Parathyroid adenoma (tissue), 2 donors: ENCODE results near the gene TMEM185B.

Experiments used
- H2AFZ ChIP-seq: fragments of 300-600 bp; sonication (generic); one replicate; pipeline ENCODE4 v1.7.0; 2017; ENCODE audit warnings: antibody characterized with exemption, mild to moderate bottlenecking
- H3K27ac ChIP-seq: fragments of 300-600 bp; sonication (generic); one replicate; pipeline ENCODE4 v1.7.0; 2017
- H3K27me3 ChIP-seq: fragments of 300-600 bp; sonication (generic); one replicate; pipeline ENCODE4 v1.7.0; 2017; ENCODE audit warnings: low read length; ENCODE audit not compliant: control insufficient read depth, insufficient read depth
- H3K36me3 ChIP-seq: fragments of 300-600 bp; sonication (generic); one replicate; pipeline ENCODE4 v1.7.0; 2017; ENCODE audit warnings: low read length; ENCODE audit not compliant: control insufficient read depth, insufficient read depth
- H3K4me1 ChIP-seq: fragments of 300-600 bp; sonication (generic); one replicate; pipeline ENCODE4 v1.7.0; 2017; ENCODE audit warnings: control low read depth
- H3K4me2 ChIP-seq: fragments of 300-600 bp; sonication (generic); one replicate; pipeline ENCODE4 v1.7.0; 2017; ENCODE audit warnings: low read length
- H3K4me3 ChIP-seq: fragments of 300-600 bp; sonication (generic); one replicate; pipeline ENCODE4 v1.7.0; 2017; ENCODE audit warnings: low read depth, low read length
- H3K79me2 ChIP-seq: fragments of 300-600 bp; sonication (generic); one replicate; pipeline ENCODE4 v1.7.0; 2017; ENCODE audit warnings: control low read depth
- H3K9ac ChIP-seq: fragments of 300-600 bp; sonication (generic); one replicate; pipeline ENCODE4 v1.7.0; 2017; ENCODE audit warnings: mild to moderate bottlenecking
- H3K9me3 ChIP-seq: fragments of 300-600 bp; sonication (generic); one replicate; pipeline ENCODE4 v1.7.0; 2017; ENCODE audit warnings: low read length; ENCODE audit not compliant: control insufficient read depth
- TF ChIP-seq, protein P1 (sequence below): fragments of 300-600 bp; sonication (generic); IDR thresholded peaks from one replicate; pipeline ENCODE4 v1.7.0; 2017; ENCODE audit warnings: antibody characterized with exemption, mild to moderate bottlenecking
- donor health status: primary hyperparathyroidism.

Gene TMEM185B

DNA sequence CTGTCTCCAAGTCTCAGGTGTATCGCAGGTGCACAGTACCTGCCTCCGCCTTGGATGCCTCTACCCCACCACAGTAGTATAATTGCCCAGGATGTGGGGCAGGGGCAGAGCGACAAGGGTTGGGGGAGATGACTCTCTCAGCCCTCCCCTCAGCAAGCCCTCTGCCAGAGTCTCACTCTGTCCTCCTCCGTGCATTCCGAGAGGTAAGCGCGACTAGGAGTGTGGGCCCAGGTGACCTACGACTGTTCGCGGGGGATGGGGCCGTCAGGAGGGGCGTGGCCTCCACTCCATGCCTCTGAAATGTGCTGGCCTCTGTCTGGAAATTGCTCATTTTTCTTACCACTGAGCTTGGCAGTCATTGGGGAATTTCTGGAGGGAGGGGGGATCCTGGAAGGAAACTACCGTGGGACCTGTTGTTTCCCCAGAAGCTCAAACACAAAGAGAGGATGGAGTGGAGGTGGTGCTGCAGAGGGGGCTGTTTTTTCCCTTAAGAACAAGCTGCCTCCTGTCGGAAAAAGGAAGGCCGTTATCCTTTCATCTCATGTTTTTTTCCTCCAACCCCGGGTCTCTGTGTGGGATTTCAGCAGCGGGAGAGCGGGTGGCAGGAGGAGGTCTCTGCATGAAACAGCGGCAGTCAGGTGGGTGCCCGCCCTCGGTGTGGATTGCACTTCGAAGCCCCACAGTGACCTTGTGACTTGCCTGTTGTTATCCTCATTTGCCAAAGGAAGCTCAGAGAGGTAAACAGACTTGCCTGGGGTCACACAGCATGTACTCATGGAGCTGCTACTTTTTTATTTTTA, 16.5 kb upstream of the TMEM185B start:
- H3K27ac ChIP-seq: peak overlapping the region; percentile 11
- H3K79me2 ChIP-seq: peaks cover 2% of the 10 kb centered on the region

DNA sequence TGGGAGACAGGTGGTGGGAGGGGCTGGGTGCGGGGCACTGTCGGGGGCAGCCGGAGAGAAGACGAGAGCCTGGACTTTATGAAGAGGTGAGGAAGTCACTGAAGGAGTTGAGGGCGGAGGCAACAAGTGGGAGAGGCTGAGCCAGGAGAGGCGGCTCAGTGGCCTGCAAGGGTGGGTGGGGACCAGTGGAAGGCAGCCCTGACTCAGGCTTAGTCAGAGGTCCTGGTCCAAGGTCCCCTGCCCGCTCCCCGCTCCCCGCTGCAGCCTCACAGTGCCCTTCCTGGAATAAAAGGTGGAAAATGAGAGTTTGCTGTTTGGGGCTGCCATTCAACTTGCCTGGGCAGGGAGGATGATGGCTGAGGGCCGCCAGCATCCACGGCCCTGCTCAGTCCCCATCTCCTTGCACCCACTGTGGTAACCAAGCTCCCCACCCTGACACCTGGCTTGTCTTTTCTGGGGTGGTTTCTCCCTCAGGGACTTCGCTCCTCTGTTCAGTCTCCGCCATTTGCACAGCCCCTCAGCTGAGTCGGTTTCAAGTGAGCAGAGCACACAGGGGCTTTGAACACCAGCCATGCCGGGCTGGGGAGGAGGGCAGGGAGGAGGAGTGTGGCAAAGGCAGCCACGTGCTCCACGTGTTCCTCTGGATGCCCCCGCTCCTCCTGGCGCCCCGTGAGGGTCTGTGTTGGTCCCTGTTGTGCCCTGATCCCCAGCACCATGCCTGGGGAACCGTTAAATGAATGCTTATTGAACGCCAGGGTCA, 15.7 kb upstream of the TMEM185B start:
- Histone ChIP-seq H3K4me1 (peaks cover 20% of the 10 kb centered on the region), H3K79me2 (peaks cover 2% of the 10 kb centered on the region), H3K4me2 (no peak overlapping the region), H3K27me3 (no peaks in the 10 kb centered on the region), H2AFZ (no peak overlapping the region), H3K4me3 (no peak overlapping the region), H3K27ac (peak overlapping the region; percentile 11), H3K36me3 (no peaks in the 10 kb centered on the region), H3K9me3 (no peaks in the 10 kb centered on the region), H3K9ac (no peak overlapping the region)
- TF ChIP-seq, protein P1, sequence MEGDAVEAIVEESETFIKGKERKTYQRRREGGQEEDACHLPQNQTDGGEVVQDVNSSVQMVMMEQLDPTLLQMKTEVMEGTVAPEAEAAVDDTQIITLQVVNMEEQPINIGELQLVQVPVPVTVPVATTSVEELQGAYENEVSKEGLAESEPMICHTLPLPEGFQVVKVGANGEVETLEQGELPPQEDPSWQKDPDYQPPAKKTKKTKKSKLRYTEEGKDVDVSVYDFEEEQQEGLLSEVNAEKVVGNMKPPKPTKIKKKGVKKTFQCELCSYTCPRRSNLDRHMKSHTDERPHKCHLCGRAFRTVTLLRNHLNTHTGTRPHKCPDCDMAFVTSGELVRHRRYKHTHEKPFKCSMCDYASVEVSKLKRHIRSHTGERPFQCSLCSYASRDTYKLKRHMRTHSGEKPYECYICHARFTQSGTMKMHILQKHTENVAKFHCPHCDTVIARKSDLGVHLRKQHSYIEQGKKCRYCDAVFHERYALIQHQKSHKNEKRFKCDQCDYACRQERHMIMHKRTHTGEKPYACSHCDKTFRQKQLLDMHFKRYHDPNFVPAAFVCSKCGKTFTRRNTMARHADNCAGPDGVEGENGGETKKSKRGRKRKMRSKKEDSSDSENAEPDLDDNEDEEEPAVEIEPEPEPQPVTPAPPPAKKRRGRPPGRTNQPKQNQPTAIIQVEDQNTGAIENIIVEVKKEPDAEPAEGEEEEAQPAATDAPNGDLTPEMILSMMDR: no peak

More for the DNA sequence above, 16.5 kb upstream of the TMEM185B start:
- TF ChIP-seq, protein P1: no peak
- peak overlapping the region; percentile 17 for H3K4me2 ChIP-seq
- H3K9ac ChIP-seq: no peak overlapping the region
- H3K9me3 ChIP-seq: no peaks in the 10 kb centered on the region
- H3K36me3 ChIP-seq: no peaks in the 10 kb centered on the region
- H3K4me3 ChIP-seq: no peak overlapping the region
- peaks cover 23% of the 10 kb centered on the region for H3K4me1 ChIP-seq
- H3K27me3 ChIP-seq: no peaks in the 10 kb centered on the region
- H2AFZ ChIP-seq: peak overlapping the region; percentile 47

DNA sequence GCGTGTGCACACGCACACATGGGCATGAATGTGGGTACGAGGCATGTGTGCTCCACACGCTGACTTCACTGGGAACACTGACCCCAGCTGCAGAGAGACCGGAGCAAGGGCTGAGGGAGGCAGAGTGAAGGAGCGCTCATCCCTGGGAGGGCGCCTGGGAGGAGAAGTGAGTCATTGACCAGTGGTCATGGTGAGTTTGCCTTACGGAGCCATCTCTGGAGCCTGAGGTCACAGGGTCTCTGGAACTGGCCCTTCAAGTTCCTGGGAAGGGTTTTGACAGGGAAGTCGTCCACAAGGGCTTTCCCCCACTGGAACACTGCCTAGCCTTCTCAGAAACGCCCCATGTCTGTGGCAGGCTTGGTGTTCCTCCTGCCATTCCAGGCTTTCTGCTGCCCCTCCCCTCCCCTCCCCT, 14.3 kb upstream of the TMEM185B start:
- TF ChIP-seq, protein P1: no peak
- no peaks in the 10 kb centered on the region for H3K27me3 ChIP-seq
- no peaks in the 10 kb centered on the region for H3K36me3 ChIP-seq
- no peaks in the 10 kb centered on the region for H3K9me3 ChIP-seq
- H3K4me2 ChIP-seq: no peak overlapping the region
- H3K4me3 ChIP-seq: no peak overlapping the region
- no peak overlapping the region for H3K9ac ChIP-seq
- H3K79me2 ChIP-seq: peaks cover 7% of the 10 kb centered on the region
- no peak overlapping the region for H2AFZ ChIP-seq
- no peak overlapping the region for H3K27ac ChIP-seq
- H3K4me1 ChIP-seq: peaks cover 18% of the 10 kb centered on the region

DNA sequence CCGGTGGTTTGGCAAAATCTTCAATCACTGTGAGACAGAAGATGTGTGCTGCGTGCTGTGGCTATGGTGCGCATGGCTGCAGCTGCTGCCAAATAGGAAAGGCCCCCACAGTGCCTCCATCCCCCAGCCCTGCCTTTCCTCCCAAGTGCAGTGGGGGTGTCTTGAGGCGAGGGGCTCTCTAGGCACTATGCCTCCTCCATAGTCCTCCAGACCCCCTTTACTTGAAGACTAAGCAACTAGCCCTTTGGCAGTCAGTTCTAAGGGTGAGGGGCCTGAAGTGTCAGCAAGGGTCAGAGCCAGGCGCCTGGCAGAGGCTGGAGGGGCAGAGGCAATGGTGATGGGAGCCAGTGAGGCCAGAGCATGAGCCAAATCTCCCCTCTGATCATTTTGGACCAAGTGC, 13.6 kb upstream of the TMEM185B start:
- no peaks in the 10 kb centered on the region for H3K36me3 ChIP-seq
- H3K27me3 ChIP-seq: no peaks in the 10 kb centered on the region
- H2AFZ ChIP-seq: no peak overlapping the region
- H3K4me2 ChIP-seq: no peak overlapping the region
- H3K9ac ChIP-seq: no peak overlapping the region
- H3K27ac ChIP-seq: no peak overlapping the region
- TF ChIP-seq, protein P1: no peak
- H3K4me1 ChIP-seq: peaks cover 20% of the 10 kb centered on the region
- no peaks in the 10 kb centered on the region for H3K9me3 ChIP-seq
- H3K79me2 ChIP-seq: peaks cover 7% of the 10 kb centered on the region
- no peak overlapping the region for H3K4me3 ChIP-seq
